Left hindlimb (tissue), 1 donor: ENCODE results near the gene XRCC4.
"Not testable (repeated sequence)": the region's sequence is repeated elsewhere in the genome, so short reads cannot be mapped to it uniquely, and the experiment has no call there.

Source experiments
- DNase-seq: peaks from one replicate; pipeline ENCODE4 v3.0.0-alpha.2; 2018

XRCC4 gene

GRCh38 chr5:83355482-83356014 lies 278.2 kb downstream of the XRCC4 start:
- DNase-seq: not testable (repeated sequence)

- DNase-seq: no peak
Measured at GRCh38 chr5:83357621-83358231, 280.4 kb downstream of the XRCC4 start.

GRCh38 chr5:83360573-83360972 lies 283.2 kb downstream of the XRCC4 start:
- no peak for DNase-seq

GRCh38 chr5:83362526-83362925 lies 285.2 kb downstream of the XRCC4 start:
- no peak for DNase-seq

DNA sequence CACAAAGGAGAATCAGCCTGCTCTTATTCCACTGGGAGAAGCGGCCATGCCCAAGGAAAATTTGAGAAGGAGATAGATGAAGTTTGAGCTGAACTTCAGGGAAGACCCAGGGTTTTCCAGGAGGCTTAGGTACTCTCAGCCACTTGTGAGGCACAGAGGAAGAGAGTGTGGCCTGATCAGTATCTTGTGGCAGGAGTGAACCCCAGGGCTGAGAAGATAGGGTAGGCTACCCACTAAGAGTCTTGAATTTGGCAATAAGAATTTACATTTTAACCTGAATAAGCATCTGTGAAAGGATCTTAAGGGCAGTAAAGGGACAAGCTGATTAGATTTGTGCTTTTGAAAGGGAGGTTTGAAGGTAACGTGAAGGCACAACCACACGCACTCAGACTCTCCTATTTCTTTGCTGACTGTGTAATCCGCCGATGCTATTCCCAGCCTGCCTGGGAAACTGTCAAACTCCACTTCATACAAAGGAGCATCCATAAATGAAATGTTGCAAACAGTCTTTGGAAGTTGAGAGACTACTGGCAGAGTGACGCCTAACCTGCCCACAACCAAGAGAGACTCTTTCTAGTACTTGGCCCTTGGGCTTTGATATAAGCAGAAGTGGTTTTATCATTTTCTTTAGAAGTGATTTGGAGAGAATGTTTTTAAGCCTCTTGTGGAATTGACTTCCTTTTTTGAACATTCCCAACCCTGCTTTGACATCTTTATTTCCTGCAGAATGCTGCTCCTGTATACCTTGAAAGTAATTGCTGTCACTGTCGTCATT lies 286.0 kb downstream of the XRCC4 start:
- no peak for DNase-seq

DNA sequence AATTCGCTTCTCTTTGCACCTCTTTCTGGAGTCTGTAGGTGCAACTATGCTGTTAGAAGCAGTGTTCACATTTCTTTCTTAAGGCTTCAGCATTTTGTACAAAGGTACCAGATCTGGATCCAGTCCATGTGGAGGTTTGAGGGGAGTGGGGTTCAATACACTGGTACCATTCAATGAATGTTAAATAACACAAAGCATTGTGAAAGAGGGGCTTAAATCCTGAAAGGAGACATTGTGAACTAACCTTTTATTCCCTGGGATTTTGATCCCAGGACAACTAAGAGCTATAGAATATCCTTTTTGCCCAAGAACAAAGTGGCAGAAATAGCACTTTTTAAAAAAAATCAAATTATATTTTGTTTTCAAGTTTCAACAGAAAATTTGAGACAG lies 286.5 kb downstream of the XRCC4 start:
- DNase-seq: no peak

DNA sequence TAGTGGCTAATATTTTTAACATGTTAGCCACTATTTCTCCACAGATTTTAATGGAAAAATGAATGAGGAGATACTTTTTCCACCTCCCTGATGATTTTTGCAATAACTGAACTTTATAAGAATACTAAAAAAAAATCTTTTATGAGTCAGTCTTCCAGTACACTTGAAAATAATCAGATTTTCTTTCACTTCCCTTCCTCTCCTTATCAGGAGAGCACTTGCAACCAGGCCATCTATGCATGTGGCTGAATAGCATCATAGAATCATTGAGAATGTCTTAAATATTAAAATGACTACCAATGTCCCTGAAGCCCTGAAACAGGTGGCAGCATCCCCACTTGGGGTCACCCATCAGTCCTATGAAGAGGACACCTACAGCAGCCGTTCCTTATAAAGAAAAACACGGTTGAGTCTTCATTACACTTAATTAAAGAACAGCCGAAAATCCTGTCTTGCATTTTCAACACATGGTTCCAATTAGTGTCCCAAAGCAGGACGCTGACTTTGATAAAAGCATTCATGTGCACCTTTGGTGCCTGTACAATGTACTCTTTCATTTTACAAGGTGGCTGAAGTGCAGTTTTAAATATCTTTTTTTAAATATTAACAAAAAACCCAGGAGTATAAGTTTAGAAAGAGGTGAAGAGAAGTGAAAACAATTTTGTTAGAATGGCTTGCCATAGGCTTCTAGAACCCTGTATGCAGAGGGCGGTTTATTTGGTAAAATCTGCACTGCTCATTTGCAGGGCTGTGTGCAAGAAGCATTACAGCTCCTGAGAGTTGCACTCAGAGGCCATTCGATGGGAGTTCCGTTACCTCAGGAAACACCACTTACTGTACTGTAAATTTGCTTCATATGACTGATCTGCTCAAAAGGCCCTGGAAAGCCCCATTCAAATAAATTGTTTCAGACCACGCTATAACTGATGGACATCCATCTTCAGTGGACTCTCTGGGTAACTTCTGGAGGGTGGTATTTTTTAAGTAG lies 287.3 kb downstream of the XRCC4 start:
- no peak for DNase-seq

DNA sequence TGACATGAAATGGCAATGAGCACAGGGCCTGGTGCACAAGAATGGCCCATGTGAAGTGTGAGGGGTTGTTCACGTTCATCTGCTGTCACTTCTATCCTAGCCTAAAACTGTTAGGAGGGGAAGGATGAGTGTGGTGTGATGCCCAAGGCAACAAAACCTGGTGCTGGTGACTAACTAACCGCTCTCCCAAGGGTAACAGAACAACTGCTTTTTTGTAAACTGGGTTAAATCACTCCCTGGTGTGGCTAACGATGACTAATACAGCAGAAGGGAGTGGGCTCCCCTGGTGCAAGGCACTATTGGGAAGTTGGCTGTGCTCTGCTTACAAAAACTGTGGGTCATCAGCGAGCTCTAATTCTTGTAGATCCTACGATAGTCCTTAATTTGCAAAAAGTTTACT lies 291.0 kb downstream of the XRCC4 start:
- no peak for DNase-seq

DNA sequence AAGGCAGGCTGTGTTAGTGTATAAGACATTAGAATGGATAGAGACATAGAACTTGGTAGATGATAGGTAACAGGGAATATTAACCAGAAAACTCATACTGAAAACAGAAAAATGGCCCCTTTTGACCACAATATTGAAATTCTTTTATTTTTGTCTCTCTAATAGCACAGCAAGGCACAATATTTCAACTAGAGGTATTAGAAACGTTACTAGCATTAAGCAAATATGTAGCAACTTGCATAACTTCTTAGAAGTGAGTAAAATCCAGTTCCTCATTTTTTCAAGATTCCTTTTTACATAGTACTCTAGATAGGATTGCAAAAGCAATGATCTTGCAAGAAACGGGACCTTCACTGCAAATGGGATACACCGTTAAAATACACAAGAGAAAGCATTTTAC lies 291.5 kb downstream of the XRCC4 start:
- no peak for DNase-seq

- DNase-seq: no peak
Measured at GRCh38 chr5:83370957-83371356, 293.6 kb downstream of the XRCC4 start.

DNA sequence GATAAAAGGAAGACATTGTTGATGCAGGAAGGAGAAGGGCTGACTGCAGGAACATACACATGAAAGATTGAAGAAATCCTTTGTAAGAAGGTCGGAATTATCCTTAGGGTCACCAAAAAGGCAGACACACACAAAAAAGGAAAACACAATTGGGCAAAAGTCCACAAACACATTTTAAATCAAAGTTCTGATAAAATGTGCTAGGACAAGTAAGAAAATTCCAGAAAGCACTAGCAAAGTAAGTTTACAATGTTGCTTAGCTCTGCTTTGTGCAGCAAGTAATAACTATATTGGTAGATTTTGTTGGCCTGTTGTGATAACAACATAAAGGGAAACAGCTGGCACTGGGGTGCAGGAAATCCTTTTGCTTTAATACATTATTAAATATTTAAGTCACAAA lies 294.4 kb downstream of the XRCC4 start:
- DNase-seq: no peak

DNA sequence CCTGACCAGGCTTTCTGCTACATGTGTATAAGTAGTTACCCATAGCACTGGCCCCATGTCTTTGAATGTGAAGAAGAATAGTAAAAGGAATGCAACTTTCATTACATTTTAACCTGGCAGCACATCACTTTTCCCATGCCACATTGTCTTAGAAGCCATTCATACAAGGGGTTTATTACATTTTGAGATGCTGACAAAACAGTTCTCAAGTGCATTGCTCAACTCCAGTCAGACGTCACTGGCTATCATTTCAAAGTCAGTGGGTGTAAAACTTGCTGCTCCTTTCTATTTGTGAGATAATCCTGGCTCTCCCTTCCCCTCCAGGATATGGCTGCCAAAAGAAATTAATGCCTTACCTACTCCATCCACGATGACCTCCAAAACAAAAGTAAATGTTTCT lies 297.2 kb downstream of the XRCC4 start:
- DNase-seq: no peak

DNA sequence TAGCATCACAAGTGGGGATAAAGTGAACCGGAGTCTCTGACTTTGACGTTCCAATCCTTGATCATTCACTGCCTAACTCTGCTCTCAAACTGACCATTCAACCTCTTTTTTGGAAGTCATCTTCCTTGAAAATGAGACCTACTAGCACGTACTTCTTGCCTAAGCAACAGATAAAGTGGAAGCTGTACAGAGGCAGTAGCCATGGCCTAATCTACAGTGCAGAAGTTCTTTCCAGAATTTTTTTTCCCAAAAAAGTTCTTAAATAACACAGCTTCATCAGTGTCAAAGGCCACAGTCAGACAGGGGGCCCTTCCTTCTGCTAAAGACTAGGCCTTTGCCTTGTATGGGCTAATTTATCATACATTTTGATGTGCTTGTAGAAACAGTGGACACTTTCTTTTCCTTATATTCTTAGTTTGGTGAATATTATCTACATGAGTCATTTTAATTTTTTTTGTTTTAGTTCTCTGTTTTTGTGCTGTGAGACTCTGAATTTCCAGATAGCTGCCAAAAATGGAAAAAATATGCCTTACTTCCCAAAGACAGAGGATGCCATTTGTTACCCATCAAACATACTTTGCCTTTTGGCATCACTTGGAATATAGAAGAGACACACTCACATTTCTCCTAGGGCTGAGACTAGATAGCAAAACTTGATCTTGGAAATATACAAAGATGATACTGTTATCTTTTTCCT lies 297.9 kb downstream of the XRCC4 start:
- DNase-seq: no peak

GRCh38 chr5:83376461-83376860 lies 299.1 kb downstream of the XRCC4 start:
- DNase-seq: no peak

GRCh38 chr5:83377131-83377865 lies 300.0 kb downstream of the XRCC4 start:
- no peak for DNase-seq

- DNase-seq: no peak
Measured at GRCh38 chr5:83378624-83379289, 301.4 kb downstream of the XRCC4 start.

- no peak for DNase-seq
Measured at GRCh38 chr5:83385812-83386211, 308.5 kb downstream of the XRCC4 start.

DNA sequence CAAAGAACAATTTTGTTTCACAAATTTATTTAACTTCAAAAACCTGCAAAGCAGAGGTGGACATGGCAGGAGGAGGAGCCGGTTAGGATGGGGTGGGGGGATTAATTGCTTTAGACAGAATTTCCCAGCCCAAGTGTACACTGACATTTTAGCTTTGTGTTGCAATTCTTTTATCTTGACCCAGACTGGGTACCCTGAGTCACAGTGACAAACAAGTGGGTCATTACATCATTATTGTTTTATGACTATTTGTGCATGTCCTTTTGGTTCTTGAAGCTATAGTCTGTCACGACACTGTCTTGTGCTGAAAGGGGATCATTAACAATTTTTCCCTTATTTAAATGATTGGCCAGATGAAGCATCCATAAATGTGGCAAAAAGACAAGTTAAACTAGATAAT lies 309.7 kb downstream of the XRCC4 start:
- no peak for DNase-seq

DNA sequence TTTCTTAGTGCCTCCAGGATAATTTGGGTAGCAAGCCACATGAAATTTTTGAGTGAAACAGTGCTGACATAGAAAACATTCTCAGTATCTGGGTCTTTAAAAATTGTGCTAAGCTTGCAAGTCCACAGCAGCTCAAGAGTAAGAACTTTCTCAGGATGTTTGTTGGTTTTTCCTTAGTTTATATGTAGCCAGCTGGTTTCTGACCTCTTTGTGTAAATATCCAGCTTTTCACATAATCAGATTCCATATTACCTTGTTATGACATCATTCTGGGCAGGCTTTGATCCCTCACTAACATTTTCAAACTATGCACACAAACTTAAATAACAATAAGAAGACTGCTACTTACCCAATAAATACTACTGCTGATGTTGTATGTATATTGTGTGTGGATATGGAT lies 311.3 kb downstream of the XRCC4 start:
- no peak for DNase-seq

DNA sequence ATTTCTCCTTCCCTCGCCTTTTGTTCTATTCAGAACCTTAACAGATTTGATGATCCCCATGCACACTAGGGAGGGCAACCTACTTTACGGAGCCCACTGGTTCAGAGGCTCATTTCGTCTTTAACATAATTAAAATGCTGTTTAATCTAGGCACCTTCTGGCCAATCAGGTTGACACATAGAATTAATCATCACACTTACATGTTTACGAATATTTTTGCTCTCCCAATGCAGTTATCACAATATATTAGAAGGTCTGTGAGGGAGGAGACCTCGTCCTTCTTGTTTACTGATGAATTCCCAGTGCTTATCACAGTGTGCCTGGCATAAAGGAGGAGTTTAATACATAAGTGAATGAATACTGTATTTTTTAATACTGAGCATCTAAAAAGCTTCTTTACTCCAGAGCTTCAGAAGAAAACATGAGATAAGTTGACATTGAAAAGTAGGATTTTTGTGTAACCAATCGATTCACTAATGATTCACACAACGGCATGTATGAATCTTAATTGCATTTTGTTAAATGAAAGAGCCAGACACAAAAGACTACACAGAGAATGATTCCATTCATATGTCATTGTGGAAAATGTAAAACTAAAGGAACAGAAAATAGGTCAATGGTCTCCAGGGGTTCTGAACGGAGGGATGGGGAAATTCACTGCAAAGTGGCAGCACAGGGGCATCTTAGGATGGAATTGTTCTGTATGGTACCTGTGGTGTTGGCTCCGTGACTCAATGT lies 315.6 kb downstream of the XRCC4 start:
- DNase-seq: no peak

DNA sequence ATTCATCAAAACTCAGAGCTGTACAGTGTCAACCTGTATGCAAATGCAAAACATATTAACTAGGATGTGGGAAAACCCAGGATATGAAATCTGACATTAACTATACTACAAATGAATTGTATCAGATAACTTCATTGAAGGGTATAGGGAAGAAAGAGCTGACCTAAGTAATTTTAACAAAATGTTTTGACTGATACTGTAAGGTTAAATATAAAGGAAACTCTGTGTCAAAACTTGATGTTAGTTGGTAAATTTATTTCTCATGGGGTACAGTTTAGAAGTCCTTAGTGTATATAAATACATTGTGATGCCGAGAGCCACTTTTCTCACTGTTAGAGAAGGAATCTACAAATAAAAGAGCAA lies 316.1 kb downstream of the XRCC4 start:
- DNase-seq: no peak
